Lung microvascular endothelial cell (primary cell): Measurements from ENCODE around the gene LSM7. TPM values are rescaled to one million over a fixed set of nuclear protein-coding genes. Genes with fewer than 3 reads are reported as not detected.

Source experiments
- DNase-seq, 2 donors: peaks; one replicate each; pipeline versions ENCODE4 v3.0.0 to v3.0.0-alpha.2; 2010; ENCODE audit warnings: low read depth in 2 of 2
- total RNA-seq: library from RNA; depleted of rRNA; stranded (reverse); fragments of >200 nt; gene quantifications from 2 replicates; pipeline ENCODE4 v1.2.1, GENCODE V29; 2014

The LSM7 gene
- total RNA-seq, 1 donor from 2014 or later: 79.4 TPM

- no peak for DNase-seq
Measured at GRCh38 chr19:2305452-2306280, 22.7 kb downstream of the LSM7 start.

GRCh38 chr19:2303211-2303798 lies 25.1 kb downstream of the LSM7 start:
- DNase-seq: no peak

GRCh38 chr19:2302319-2303210 lies 25.8 kb downstream of the LSM7 start:
- peak; percentile 59 to 61 for DNase-seq

GRCh38 chr19:2300533-2300932 lies 27.9 kb downstream of the LSM7 start:
- no peak for DNase-seq

- DNase-seq: no peak
Measured at GRCh38 chr19:2296141-2296540, 32.2 kb downstream of the LSM7 start.

GRCh38 chr19:2294687-2295335 lies 33.6 kb downstream of the LSM7 start:
- no peak for DNase-seq

- peak in 1 of 2 donors; percentile 38 for DNase-seq
Measured at GRCh38 chr19:2291185-2291751, 37.1 kb downstream of the LSM7 start.

- no peak for DNase-seq
Measured at GRCh38 chr19:2290441-2291184, 37.8 kb downstream of the LSM7 start.

- DNase-seq: no peak
Measured at GRCh38 chr19:2289714-2290435, 38.5 kb downstream of the LSM7 start.

- DNase-seq: no peak
Measured at GRCh38 chr19:2288818-2289713, 39.3 kb downstream of the LSM7 start.

- DNase-seq: no peak
Measured at GRCh38 chr19:2288338-2288817, 40.0 kb downstream of the LSM7 start.

GRCh38 chr19:2287585-2288337 lies 40.6 kb downstream of the LSM7 start:
- DNase-seq: no peak

- no peak for DNase-seq
Measured at GRCh38 chr19:2286402-2287140, 41.8 kb downstream of the LSM7 start.

- no peak for DNase-seq
Measured at GRCh38 chr19:2283835-2284507, 44.4 kb downstream of the LSM7 start.

GRCh38 chr19:2282862-2283237 lies 45.5 kb downstream of the LSM7 start:
- DNase-seq: no peak

GRCh38 chr19:2282062-2282861 lies 46.1 kb downstream of the LSM7 start, which contains the start of gene PEAK3:
PEAK3 (minus strand) TSS chr19:2282175; CDS start chr19:2280931, 1,244 bp downstream.
- peak in 1 of 2 donors; percentile 70 for DNase-seq
